Caco-2 (cell line): Measurements from ENCODE around the gene RAB6B. TPM values are rescaled to one million over a fixed set of nuclear protein-coding genes. Genes with fewer than 3 reads are reported as not detected.

Experiments
- BruUV-seq: library from RNA; stranded (reverse); fragments of 400-500 nt; replicated peaks from 2 replicates; lab custom pipeline; 2021; lab: Mats Ljungman, UMichigan
- CTCF ChIA-PET: fragments of 300-600 bp; sonication (Branson Sonifier 250); formaldehyde crosslinking; loops from one replicate; lab custom pipeline; 2022; ENCODE audit warnings: antibody characterized with exemption; lab: Charles Lee
- POLR2A ChIA-PET: fragments of 300-600 bp; sonication (Branson Sonifier 250); formaldehyde crosslinking; loops from one replicate; lab custom pipeline; 2022; ENCODE audit warnings: antibody characterized with exemption; lab: Charles Lee
- DNase-seq, 2 experiments: peaks; one replicate each; pipeline versions ENCODE4 v3.0.0 to v3.0.0-alpha.2; 2020 to 2022
- H3K27me3 ChIP-seq: replicated peaks from 2 replicates; pipeline ENCODE4 v1.6.0; 2011; ENCODE audit warnings: low read length; ENCODE audit not compliant: control insufficient read depth, insufficient read depth
- H3K36me3 ChIP-seq: 2 replicates; pipeline ENCODE4 v1.5.1; 2011; ENCODE audit warnings: low read length; ENCODE audit not compliant: control insufficient read depth, insufficient read depth
- H3K4me1 ChIP-seq: fragments of 250-450 bp; sonication (Bioruptor Pico); 2 replicates; pipeline ENCODE4 v1.5.1; 2020; ENCODE audit warnings: mild to moderate bottlenecking
- H3K4me3 ChIP-seq: 2 replicates; pipeline ENCODE4 v1.5.1; 2011; ENCODE audit warnings: low read depth, mild to moderate bottlenecking, control low read depth, low read length
- H3K9me3 ChIP-seq: fragments of 250-450 bp; sonication (Bioruptor Pico); 2 replicates; pipeline ENCODE4 v1.5.1; 2020; ENCODE audit warnings: mild to moderate bottlenecking, moderate library complexity
- H3K27ac Mint-ChIP-seq: one replicate; pipeline ENCODE4 v1.8.0; 2022; ENCODE audit warnings: mixed read lengths; ENCODE audit not compliant: unreplicated experiment
- H3K27me3 Mint-ChIP-seq: one replicate; pipeline ENCODE4 v1.8.0; 2022; ENCODE audit warnings: mixed read lengths; ENCODE audit not compliant: insufficient read depth, unreplicated experiment
- H3K36me3 Mint-ChIP-seq: one replicate; pipeline ENCODE4 v1.8.0; 2022; ENCODE audit warnings: mild to moderate bottlenecking, mixed read lengths; ENCODE audit not compliant: insufficient read depth, unreplicated experiment
- H3K4me1 Mint-ChIP-seq: one replicate; pipeline ENCODE4 v1.8.0; 2022; ENCODE audit warnings: low read depth, mixed read lengths; ENCODE audit not compliant: unreplicated experiment
- H3K4me3 Mint-ChIP-seq: one replicate; pipeline ENCODE4 v1.8.0; 2022; ENCODE audit warnings: mild to moderate bottlenecking, moderate library complexity, mixed read lengths; ENCODE audit not compliant: unreplicated experiment
- H3K9me3 Mint-ChIP-seq: one replicate; pipeline ENCODE4 v1.8.0; 2022; ENCODE audit warnings: mixed read lengths; ENCODE audit not compliant: unreplicated experiment
- CTCF ChIP-seq, 2 experiments: fragments of 200-600 bp in 1 of 2; IDR thresholded peaks; 1 replicate in 1 of 2; 2 replicates in 1 of 2; pipeline versions ENCODE4 v1.5.1 to v1.8.0; 2011 to 2022; ENCODE audit warnings: antibody characterized with exemption in 1 of 2, control low read depth in 1 of 2, inconsistent platforms in 1 of 2, low read depth in 1 of 2, low read length in 1 of 2, mild to moderate bottlenecking in 1 of 2, moderate library complexity in 1 of 2; ENCODE audit not compliant: insufficient read depth in 1 of 2, severe bottlenecking in 1 of 2, unreplicated experiment in 1 of 2
- intact Hi-C: fragments of 100-400 bp; cut with micrococcal nuclease; formaldehyde crosslinking; loops from one replicate; pipeline ENCODE4 v1.10.0; 2022; ENCODE audit not compliant: unreplicated experiment
- total RNA-seq: library from RNA; stranded (reverse); gene quantifications from 2 replicates; pipeline ENCODE4 v1.2.3, GENCODE V29; 2022

Gene RAB6B
- total RNA-seq, 1 experiment from 2014 or later: 3.2 TPM

- no peak for DNase-seq
- POLR2A ChIA-PET: no interaction called here
Measured at GRCh38 chr3:133890037-133890436, 5.6 kb downstream of the RAB6B start.

GRCh38 chr3:133888726-133889340 lies 6.8 kb downstream of the RAB6B start:
- no peak for TF ChIP-seq CTCF (IDR thresholded peaks at IDR 0.05; ENCODE audit: insufficient read depth in 1 of 2, low read depth in 1 of 2, low read length in 1 of 2, severe bottlenecking in 1 of 2, unreplicated experiment in 1 of 2)
- POLR2A ChIA-PET: no interaction called here
- H3K27ac Mint-ChIP-seq: no peak overlapping the region

More at GRCh38 chr3:133890037-133890436, 5.6 kb downstream of the RAB6B start:
- no peaks in the 10 kb centered on the region for H3K4me1 Mint-ChIP-seq
- no peak for TF ChIP-seq CTCF (IDR thresholded peaks at IDR 0.05; ENCODE audit: insufficient read depth in 1 of 2, low read depth in 1 of 2, low read length in 1 of 2, severe bottlenecking in 1 of 2, unreplicated experiment in 1 of 2)
- H3K27ac Mint-ChIP-seq: no peak overlapping the region
- no peaks in the 10 kb centered on the region; the same call in 1 of the 2 replicates for H3K27me3 ChIP-seq
- peaks cover 8% of the 10 kb centered on the region for H3K27me3 Mint-ChIP-seq
- H3K4me1 ChIP-seq: no peaks in the 10 kb centered on the region
- H3K4me3 Mint-ChIP-seq: no peak overlapping the region
- H3K4me3 ChIP-seq: no peak overlapping the region
- no peaks in the 10 kb centered on the region for H3K9me3 ChIP-seq
- intact Hi-C loops: no loop called here
- H3K36me3 ChIP-seq: no peaks in the 10 kb centered on the region; the same call in 1 of the 2 replicates
- no peaks in the 10 kb centered on the region for H3K36me3 Mint-ChIP-seq
- CTCF ChIA-PET: no interaction called here
- H3K9me3 Mint-ChIP-seq: no peaks in the 10 kb centered on the region
- BruUV-seq: no TSS peak

GRCh38 chr3:133887803-133888703 lies 7.6 kb downstream of the RAB6B start:
- no peak overlapping the region for H3K4me3 Mint-ChIP-seq

More at GRCh38 chr3:133888726-133889340, 6.8 kb downstream of the RAB6B start:
- H3K4me3 Mint-ChIP-seq: no peak overlapping the region
- H3K36me3 ChIP-seq: no peaks in the 10 kb centered on the region; the same call in 1 of the 2 replicates
- H3K36me3 Mint-ChIP-seq: no peaks in the 10 kb centered on the region
- intact Hi-C loops: no loop called here
- H3K4me1 Mint-ChIP-seq: no peaks in the 10 kb centered on the region
- no peaks in the 10 kb centered on the region for H3K9me3 ChIP-seq
- DNase-seq: no peak
- H3K9me3 Mint-ChIP-seq: no peaks in the 10 kb centered on the region
- no TSS peak for BruUV-seq
- no peaks in the 10 kb centered on the region for H3K4me1 ChIP-seq
- peaks cover 8% of the 10 kb centered on the region for H3K27me3 Mint-ChIP-seq
- H3K4me3 ChIP-seq: no peak overlapping the region
- H3K27me3 ChIP-seq: no peaks in the 10 kb centered on the region
- CTCF ChIA-PET: no interaction called here

More at GRCh38 chr3:133887803-133888703, 7.6 kb downstream of the RAB6B start:
- no peak for DNase-seq
- ChIA-PET CTCF (no interaction called here), POLR2A (no interaction called here)
- intact Hi-C loops: no loop called here
- Histone ChIP-seq H3K27me3 (no peaks in the 10 kb centered on the region), H3K9me3 (no peaks in the 10 kb centered on the region), H3K4me1 (no peaks in the 10 kb centered on the region), H3K36me3 (no peaks in the 10 kb centered on the region; the same call in 1 of the 2 replicates), H3K4me3 (no peak overlapping the region)
- BruUV-seq: no TSS peak
- H3K4me1 Mint-ChIP-seq: no peaks in the 10 kb centered on the region
- no peak overlapping the region for H3K27ac Mint-ChIP-seq
- no peak for TF ChIP-seq CTCF (IDR thresholded peaks at IDR 0.05; ENCODE audit: insufficient read depth in 1 of 2, low read depth in 1 of 2, low read length in 1 of 2, severe bottlenecking in 1 of 2, unreplicated experiment in 1 of 2)
- H3K9me3 Mint-ChIP-seq: no peaks in the 10 kb centered on the region
- H3K36me3 Mint-ChIP-seq: no peaks in the 10 kb centered on the region
- H3K27me3 Mint-ChIP-seq: peaks cover 8% of the 10 kb centered on the region
